ENCODE measurements around the gene EDN3. TPM values are rescaled to one million over a fixed set of nuclear protein-coding genes. Genes with fewer than 3 reads are reported as not detected.

The EDN3 gene
- total RNA-seq, 6 experiments from 2014 or later, result not detected

GRCh38 chr20:59318803-59319202 is 18.4 kb downstream of the EDN3 start:
- Histone ChIP-seq H3K4me1 (no peaks in the 10 kb centered on the region), H3K36me3 (no peaks in the 10 kb centered on the region), H3K4me3 (no peak overlapping the region), H3K9me3 (no peaks in the 10 kb centered on the region), H3K27ac (no peak overlapping the region), H3K27me3 (no peaks in the 10 kb centered on the region)
- ATAC-seq, result no peak
- intact Hi-C loops (cut with DNase I), result no loop called here
- DNase-seq, result no peak
- 68% methylated on average over 4 of the region's 4 CpGs for WGBS (ENCODE audit: insufficient coverage, low coverage, low lambda C conversion rate, missing lambda C conversion rate)
- TF ChIP-seq CTCF (IDR thresholded peaks at IDR 0.05) (no peak), POLR2A (IDR thresholded peaks at IDR 0.05) (no peak)

- no peaks in the 10 kb centered on the region for H3K9me3 ChIP-seq
- H3K27ac ChIP-seq, result no peak overlapping the region
- no peak overlapping the region for H3K4me3 ChIP-seq
- no peaks in the 10 kb centered on the region for H3K36me3 ChIP-seq
- ATAC-seq, result peak in 1 of 4 donors; percentile 12
- H3K4me1 ChIP-seq, result no peaks in the 10 kb centered on the region
- 80% methylated on average over 1 of the region's 10 CpGs for WGBS (ENCODE audit: insufficient coverage, low coverage, low lambda C conversion rate, missing lambda C conversion rate)
- intact Hi-C loops (cut with DNase I), result no loop called here
- TF ChIP-seq CTCF (IDR thresholded peaks at IDR 0.05), result no peak
- no peak for TF ChIP-seq POLR2A (IDR thresholded peaks at IDR 0.05)
- DNase-seq, result no peak
- no peaks in the 10 kb centered on the region for H3K27me3 ChIP-seq
Observed at GRCh38 chr20:59320426-59320825, 20.0 kb downstream of the EDN3 start.

GRCh38 chr20:59320854-59321647 is 20.6 kb downstream of the EDN3 start:
- TF ChIP-seq CTCF (IDR thresholded peaks at IDR 0.05) (no peak), POLR2A (IDR thresholded peaks at IDR 0.05) (no peak)
- Histone ChIP-seq H3K4me3 (no peak overlapping the region), H3K27ac (no peak overlapping the region), H3K4me1 (no peaks in the 10 kb centered on the region), H3K36me3 (no peaks in the 10 kb centered on the region), H3K9me3 (no peaks in the 10 kb centered on the region), H3K27me3 (no peaks in the 10 kb centered on the region)
- 58% methylated on average over 11 of the region's 16 CpGs for whole genome bisulfite sequencing (ENCODE audit: insufficient coverage, low coverage, low lambda C conversion rate, missing lambda C conversion rate)
- intact Hi-C loops (cut with DNase I), result no loop called here
- DNase-seq (no peak), ATAC-seq (peak in 1 of 4 donors; percentile 11)

- Histone ChIP-seq H3K27ac (no peak overlapping the region), H3K36me3 (no peaks in the 10 kb centered on the region), H3K9me3 (no peaks in the 10 kb centered on the region), H3K27me3 (no peaks in the 10 kb centered on the region), H3K4me3 (no peak overlapping the region), H3K4me1 (no peaks in the 10 kb centered on the region)
- no peak for TF ChIP-seq CTCF (IDR thresholded peaks at IDR 0.05)
- intact Hi-C loops (cut with DNase I), result no loop called here
- 52% methylated on average over 9 of the region's 9 CpGs for WGBS (ENCODE audit: insufficient coverage, low coverage, low lambda C conversion rate, missing lambda C conversion rate)
- DNase-seq (no peak), ATAC-seq (no peak)
Observed at GRCh38 chr20:59322081-59322480, 21.7 kb downstream of the EDN3 start.
